ENCODE results near the gene ACRBP.
A peak's percentile ranks its signal among the peaks of the same experiment; 100 is the strongest.

The ACRBP gene

DNA sequence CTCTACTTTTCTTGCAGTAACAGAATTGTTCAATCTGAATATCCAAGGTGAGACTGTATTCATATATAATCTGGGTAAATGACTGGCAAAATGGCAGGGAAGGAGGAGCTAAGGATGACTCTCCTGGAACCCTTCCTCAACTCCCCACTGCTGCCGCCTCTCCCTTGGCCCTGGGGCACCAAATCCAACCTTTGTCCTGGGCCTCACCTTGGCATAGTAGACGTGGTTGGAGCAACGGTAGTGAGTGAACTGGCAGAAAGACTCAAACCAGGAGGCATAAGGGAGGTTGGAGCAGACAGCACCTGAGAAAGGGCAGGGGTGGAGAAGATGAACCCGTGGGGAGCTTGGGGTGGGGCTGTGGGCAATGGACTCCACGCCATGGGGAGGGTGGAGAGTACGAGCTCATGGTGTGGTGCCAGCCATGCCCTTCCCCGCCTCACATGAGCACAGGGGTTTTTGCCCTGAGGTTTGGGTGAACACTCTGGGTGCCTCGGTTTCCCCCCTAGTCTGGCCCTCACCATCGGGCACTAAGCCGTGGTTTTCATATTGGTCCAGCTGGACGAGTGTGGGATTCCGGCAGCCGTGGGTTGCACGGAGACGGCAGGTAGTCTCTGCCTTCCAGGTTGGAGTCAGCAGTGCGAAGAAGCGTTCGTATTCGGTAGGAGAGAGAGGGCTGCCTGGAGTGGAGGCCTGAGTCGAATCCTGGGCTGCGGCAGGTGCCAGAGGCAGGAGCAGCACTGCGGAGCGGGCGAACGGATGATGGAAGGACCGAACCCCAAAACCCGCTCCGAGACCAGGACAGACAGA is 753 bp downstream of the ACRBP start:
- DNase-seq (ENCODE audit: low read depth in 2 of 2) = no peak

DNA sequence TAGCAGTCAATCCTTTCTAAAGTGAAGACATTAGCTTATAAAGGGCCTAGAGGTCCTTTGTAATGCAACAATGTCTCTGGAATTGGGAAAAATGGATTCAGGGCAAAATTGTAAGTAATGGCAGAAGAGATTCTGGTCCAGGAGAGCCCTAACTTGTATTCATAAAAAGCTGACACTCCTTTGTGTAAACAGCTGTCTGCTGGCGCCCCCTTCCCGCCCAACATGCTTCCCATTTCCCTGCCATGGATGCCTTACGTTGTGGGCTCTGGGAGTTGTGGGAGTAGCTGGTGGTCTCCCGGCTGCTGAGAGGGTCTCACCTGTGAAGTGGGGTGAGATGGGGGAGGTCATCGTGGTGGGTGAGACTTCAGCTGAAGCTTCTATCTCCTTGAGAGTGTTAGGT is 2.3 kb downstream of the ACRBP start:
- DNase-seq (ENCODE audit: low read depth in 2 of 2) = no peak

DNA sequence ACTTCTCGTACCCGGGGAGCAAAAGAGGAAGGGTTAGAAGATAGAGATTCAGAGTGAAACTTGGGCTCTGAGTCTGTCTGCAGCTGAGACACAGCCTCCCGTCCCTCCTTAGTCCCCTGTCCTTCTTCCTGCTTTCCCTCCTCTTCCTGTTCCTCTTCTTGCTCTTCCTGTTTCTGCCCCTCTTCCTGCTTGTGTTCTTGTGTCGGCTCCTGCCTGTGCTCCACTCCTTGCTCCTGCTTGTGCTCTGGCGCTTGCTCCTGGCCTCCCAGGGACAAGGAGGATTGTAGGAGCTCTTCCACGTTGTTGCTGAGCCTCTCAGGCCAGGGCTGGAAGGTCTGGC is 3.0 kb downstream of the ACRBP start:
- no peak for DNase-seq (ENCODE audit: low read depth in 2 of 2)

DNA sequence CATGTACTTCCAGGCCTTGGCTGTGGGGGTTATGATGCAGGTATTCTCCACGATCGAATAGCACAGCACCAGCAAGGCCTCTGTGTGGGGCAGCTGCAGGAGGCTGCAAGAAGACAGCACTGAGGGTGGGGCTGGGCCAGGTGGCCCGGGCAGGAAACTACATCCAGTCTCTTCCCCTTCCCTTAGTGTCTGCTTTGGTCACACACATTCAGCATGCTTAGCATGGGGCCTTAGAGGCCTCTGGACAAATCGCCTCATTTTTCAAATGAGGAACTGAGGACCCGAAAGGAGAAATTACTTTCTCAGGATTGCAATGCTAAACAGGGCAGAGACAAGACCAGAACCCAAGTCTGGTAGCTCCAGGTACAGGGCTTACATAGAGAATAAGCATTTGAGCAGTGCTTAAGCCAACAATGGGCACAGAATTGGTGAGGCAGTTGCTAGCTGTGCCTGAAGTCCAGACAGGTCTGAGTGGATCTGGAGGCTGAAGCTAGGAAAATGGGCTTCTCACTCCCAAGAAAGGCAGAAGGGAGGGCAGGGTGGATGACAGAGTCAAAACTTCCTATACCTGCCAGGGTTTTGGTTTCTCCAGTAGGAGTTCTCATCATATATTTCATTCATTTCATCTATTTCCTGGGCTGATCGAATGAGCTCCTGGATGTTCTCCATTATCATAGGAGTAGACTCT is 3.5 kb downstream of the ACRBP start:
- DNase-seq (ENCODE audit: low read depth in 2 of 2) = no peak

DNA sequence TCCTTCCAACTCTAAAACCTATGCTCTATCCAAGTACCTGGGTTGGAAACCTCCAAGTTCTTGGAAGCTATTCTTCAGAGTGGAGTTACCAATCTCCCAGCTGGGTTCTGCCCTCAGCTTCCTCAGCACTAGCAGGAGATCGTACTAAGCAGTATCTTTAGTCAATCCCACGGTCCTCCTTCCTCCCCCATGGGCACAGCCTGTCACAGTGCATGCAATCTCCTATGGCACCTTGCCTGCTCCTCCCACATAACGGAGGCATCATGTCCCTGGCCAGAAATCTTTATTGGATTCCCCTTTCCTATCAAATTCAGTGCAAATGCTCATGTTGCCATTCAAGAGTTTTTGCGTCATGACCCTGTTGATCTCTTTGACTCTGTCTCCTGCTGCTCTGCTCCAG is 6.1 kb downstream of the ACRBP start:
- no peak for DNase-seq (ENCODE audit: low read depth in 2 of 2)

DNA sequence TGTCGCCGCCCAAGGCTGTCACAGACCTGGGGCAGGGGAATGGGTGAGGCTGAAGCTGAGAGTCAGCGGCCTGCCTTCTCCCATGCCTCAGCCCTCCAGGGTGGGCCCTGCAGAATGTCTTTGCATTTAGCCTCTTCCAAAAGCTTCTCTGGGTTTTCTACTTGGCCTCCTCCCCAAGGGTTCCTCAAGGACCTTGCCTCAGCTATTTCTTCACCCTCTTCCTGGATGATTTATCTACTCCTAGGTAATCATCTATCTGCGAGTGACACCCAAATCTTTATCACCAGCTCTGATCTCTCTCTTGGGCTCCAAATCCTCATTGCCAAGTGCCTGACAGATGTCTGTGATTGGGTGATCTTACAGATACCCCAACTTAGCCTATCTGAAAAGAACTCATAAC is 6.7 kb downstream of the ACRBP start:
- DNase-seq (ENCODE audit: low read depth in 2 of 2) = no peak

DNA sequence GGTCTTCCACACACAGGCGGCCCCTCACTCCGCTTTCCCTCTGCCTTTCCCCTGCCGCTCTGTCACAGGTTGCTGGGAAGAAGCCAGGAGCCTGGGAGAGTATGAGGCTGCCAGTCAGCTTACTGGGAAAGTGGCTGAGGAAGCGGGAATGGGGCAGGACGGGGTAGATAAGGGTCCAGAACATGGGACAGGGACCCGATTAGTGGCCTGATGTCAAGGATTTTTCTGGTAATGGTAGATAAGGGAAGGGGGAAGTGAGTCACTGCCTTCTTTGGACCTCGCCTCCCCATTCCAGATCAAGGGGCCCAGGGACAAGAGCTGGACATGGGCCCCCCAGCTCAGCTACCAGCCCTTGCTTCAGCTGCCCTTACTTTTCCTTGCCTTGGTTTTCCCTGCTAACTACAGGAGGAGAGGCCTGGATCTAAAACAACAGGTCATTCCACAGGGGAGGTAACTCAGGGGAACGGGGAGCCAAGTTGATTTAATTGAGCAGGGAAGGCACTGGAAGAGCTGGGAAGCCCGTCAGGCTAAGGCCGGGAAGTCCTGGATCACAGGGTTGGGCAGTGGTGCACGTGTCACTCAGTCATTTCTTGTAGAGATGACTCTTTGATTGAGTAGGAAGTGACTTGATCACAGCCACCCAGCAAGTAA is 8.0 kb downstream of the ACRBP start:
- DNase-seq (ENCODE audit: low read depth in 2 of 2) = no peak

DNA sequence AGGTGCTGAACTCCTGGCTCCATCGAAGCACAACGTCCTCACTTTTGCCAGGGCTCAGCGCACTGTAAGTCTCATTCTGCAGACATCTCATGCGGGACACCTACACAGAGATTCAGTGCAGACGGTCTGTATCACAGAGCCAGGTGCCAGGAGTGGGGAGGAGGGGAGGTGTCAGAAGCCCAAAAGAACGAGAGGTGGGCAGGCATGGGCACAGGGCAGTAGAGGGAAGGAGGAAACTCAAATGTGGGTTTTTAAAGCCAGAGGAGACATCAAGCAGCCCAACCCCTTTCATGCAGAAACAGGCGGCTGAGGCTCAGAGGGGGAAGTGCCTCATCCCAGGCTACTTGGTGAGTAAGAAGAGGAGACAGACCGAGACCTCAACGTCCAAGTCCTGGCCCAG is 8.9 kb downstream of the ACRBP start:
- no peak for DNase-seq (ENCODE audit: low read depth in 2 of 2)

DNA sequence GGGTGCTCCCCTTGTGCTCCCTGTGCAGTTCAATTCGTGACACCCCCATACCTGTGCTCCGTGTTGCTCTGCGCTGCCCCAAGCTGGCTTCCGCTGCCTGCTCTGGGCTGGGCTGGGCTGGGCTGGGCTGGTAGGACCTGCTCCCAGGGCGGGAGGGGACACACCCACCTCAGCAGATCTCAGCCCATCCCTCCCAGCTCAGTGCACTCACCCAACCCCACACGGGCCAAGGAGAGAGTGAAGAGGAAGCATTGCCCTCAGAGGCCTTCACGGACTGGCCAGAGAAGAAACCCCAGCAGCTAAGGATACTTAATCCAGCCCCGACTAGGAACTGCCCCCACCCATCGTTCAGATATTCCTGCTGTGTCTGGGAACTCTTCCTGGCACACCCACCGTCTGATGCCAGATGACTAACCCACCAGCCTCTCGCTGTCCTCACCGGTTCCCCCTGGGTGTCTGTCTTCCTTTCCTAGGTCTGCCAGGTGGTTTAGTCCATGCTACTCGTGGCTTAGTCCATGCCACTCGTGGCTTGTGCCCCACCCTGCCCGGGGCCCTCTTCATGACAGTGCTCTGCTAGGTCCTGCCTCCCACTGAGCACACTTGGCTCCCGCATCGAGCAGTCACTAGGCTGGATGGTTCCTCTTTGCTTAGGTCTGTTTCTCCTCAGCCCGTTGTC is 11.2 kb downstream of the ACRBP start, which contains the start of gene LPAR5:
TSS of gene LPAR5 (minus strand) at position 104 of the 676 bp plus-strand sequence. CDS start 14,711 bp downstream, outside the sequence.
- no peak for DNase-seq (ENCODE audit: low read depth in 2 of 2)

DNA sequence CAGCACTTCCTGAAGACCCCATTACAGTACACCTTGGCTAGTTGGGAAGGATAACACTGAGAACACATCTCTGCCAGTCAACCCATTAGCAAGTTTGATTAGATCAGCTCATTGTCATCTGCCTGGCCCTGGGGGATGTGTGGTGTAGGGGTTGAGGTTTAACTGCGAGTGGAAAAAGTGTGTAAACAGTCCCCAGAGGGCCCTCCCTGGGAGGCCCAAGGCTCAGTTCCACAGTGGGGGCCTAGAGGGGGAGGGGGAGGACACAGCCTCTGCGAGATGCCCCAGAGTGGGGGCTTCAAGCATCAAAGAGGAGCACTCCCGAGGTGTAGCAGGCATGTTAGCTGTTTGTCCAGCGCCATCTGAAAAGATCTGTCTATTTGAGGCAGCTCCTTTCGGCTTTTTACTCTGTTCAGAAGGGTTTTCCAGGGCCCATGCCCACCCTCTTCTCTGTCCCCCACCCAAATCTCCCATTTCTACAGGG is 11.8 kb downstream of the ACRBP start:
- no peak for DNase-seq (ENCODE audit: low read depth in 2 of 2)

DNA sequence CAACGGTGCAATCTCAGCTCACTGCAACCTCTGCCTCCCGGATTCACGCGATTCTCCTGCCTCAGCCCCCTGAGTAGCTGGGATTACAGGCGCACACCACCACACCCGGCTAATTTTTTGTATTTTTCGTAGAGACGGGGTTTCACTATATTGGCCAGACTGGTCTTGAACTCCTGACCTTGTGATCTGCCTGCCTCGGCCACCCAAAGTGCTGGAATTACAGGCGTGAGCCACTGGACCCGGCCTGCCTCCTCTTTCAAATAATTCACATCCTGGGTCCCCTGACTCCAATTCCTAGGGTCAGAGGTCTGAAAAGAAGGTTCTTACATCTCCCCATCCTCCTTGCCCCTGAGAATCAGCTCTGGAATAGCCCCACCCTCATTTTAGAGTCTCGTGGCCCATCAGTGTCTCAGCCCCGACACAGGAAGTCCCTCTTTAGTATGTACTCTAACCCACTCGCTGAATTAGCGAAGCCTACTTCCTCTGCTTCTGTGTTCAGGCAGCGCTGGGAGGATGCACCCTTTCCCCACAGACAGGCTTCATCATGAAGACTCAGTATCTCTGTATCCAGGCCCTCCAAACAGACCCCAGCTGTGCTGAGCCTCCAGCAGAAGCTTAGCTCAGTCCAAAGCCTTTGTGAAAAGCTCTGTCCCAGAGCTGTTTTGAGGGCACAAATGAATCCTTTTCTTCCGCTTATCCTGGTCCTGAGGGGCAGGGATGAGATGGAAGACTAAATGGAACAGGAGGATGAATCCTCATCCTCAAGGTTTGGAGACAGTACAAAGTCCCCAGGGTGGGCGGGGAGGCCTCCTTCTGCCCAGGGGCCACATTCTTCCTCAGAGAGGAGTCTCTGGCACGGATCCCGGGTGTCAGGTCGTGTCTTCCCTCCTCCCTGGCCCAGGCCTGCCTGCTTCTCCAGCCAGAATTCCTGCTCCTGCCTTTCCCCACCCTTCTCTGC is 14.9 kb downstream of the ACRBP start:
- no peak for DNase-seq (ENCODE audit: low read depth in 2 of 2)

DNA sequence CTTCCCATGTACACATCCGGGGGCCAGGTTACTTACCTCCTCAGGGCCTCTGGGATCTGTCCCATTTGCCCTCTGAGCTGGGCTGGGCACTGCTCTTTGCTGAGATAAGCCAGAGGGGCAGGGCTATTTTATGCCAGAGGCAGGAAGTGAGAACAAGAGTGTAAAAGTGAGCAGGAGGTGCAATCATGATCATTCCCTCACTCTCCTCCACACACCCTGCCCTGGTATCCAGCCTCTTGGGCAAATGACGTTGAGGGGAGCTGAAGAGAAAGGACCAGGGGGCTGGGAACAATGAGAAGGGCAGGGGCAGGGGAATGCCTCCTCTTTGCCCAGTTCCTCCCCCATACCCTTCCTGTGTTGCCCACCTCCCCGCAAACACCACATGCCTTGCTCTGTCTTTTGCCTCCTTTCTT is 15.7 kb downstream of the ACRBP start:
- no peak for DNase-seq (ENCODE audit: low read depth in 2 of 2)

DNA sequence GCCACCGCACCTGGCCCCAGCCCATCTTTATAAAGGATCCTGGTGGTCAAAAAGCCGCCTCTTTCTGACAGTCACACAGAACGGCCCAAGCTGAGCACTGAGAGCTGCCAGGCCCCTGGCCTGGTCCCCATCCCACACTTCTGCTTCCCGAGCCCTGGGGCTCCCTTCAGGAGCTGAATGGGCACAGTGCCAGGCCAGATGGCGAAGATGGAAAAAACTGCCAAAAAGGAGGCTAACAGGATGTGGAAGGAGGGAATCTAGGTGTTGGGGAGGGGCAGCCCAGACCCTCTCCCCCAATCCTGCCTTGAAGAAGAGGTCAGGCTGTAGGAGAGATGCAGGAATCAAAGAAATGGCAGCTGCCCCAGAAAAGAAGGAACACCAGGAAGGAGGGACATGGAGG is 16.5 kb downstream of the ACRBP start:
- DNase-seq (ENCODE audit: low read depth in 2 of 2) = no peak

DNA sequence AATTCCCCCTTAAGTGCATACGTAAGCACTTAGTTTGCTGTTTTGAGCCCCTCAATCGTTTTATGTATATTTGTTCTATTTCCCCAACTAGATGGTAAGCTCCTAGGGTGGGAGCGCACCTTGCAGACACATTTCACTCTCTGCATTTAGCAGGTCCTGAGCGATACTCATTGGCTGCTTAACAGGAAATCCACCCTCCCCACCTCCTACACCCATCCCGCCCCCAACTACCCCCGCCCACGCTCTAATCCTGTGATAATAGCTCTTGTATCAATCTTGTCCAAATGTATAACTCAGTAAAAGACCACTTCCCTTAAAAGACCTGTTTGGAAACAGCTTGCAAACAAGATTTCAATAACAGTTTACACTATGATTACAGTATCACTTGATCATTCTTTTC is 19.6 kb downstream of the ACRBP start:
- DNase-seq (ENCODE audit: low read depth in 2 of 2) = no peak

DNA sequence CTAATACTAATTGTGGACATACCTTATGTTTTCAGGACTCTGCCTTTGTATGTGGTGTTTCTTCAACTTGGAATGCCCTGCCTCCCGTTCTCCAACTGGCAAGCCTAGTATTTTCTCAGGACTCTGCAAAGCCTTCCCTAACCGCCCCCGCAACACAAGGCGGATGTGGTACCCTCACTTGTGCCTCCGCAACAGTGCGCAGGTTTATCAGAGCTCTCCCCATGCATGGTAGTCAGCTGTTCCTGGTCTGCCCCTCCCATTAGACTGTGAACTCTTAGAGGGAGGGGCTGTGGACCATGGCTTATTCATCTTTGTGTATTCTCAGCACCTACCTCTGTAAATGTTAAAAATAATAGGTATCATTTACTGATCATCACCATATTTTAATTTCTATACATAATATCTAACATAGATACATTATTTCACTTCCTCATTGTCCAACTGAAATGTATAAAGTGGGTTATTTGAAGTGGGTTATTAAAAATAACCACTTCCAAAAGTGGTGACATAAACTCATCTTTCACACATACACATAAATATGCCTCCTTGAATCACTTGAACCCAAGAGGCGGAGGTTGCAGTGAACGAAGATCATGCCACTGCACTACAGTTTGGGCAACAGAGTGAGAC is 20.5 kb downstream of the ACRBP start:
- DNase-seq (ENCODE audit: low read depth in 2 of 2) = no peak

DNA sequence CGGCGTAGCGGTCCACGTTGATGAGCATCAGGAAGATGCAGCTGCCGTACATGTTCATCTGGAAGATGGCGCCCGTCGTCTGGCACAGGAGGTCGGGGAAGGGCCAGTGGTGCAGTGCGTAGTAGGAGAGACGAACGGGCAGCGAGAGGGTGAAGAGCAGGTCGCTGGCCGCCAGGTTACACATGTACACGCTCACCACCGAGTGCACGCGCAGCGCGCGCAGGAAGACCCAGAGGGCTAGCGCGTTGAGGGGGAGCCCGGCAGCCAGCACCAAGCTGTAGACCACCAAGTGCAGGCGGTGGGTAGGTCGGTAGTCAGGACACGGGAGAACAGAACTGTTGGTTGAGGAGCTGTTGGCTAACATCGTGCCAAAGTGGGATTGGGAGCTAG is 26.4 kb downstream of the ACRBP start:
- DNase-seq (ENCODE audit: low read depth in 2 of 2) = no peak

DNA sequence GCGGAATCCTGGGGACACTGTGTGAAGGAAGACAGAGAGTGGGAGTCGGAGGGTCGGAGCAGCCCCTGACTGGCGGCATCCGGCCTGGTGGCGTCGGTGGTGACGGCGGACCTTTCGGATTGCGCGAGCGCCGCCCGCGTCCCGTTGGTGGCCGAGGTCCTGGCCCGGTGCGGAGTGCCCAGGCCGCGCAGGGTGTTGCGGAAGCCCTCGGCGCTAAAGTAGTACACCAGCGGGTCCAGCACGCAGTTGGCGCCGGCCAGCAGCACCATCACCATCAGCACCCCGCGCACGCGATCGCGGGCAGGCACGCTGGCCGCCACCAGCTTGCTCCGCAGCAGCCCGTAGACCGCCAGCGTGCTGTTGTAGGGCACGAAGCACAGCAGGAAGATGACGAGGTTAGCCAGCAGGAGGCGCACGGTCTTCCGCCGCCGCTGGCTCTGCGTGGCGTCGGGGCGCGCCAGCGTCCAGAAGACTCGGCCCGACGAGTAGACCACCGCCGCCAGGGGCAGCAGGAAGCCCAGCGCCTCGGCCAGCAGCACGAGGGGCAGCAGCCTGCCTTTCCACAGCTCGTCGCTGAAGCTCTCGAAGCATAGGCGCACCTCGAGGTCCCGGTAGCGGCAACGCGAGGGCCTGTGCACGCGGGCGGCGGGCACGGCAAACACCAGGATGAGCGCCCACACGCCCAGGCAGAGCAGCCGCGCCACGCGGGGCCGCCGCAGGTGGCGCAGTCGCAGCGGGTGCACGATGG is 26.9 kb downstream of the ACRBP start:
- DNase-seq (ENCODE audit: low read depth in 2 of 2) = peak in 1 of 2 experiments; percentile 52

DNA sequence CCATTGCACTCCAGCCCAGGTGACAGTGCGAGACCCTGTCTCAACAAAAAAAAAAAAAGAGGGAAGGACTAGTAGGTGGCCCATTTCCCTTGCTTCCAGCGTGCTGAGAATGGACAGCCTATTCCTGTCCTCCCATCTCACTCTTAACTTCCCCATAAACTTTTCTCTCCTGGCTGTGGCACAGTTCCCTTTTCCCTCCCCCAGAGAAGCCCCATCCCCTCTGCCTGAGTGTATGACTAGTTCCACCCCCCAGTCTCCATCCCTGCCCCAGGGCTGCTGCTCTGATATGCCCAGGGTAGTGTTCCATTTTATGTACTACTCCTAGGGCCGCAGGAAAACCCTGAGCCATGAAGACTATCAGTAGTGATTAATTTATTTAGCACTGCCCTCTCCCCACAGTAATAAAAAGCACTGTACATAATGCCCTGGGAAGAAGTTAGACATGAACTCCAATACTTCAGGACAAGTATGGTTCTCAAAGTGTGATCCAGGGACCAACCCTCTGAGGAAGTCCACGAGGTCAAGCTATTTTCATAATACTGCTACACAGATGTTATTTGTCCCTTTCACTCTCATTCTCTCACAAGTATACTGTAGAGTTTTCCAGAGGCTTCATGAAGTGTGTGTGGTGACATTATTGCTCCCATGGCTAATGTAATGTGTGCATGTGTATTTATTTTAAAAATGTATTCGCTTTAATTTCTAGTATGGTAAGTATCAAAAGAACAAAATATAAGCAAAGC is 28.6 kb downstream of the ACRBP start:
- DNase-seq (ENCODE audit: low read depth in 2 of 2) = no peak

DNA sequence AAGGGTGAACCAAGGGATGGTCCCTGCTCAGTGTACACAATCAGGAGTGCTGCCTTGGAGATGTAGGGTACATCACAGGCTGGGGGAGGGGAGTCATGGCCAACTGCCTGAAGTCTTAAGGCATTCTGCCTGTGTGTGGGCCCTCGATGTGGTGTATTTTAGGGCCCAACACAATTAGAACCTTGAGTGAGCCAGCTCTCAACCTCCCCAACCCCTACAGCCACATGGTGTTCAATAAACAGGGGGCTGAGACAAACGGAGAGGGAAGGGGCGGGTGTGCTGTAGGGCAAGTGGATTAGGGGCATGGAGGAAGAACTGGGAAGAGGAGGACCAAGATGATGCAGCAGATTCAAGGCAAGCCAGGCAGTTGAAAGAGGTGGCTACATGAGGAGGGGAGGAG is 31.4 kb downstream of the ACRBP start:
- no peak for DNase-seq (ENCODE audit: low read depth in 2 of 2)
